ENCODE measurements around the gene TBC1D4.

The TBC1D4 gene

DNA sequence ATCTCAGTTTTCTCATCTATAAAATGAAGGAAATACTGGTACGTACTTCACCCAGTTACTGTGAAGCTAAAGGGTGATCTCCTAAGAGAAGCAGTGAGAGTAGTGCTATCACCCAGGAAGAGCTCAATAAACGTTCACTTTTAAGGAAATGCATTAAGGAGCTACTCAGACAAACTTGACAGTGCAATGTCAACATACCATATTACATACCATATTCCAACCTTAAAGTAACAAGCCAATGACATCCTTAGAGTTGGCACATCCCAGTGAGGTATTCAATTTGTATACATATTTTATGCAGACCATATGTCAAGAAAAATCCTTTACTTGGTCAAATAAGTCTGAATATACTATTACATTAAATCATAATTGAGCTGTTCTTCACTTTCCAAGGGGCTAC lies 7.0 kb downstream of the TBC1D4 start:
- Mint-ChIP-seq H3K36me3 (no peaks in the 10 kb centered on the region), H3K4me3 (no peak overlapping the region), H3K9me3 (no peaks in the 10 kb centered on the region), H3K27me3 (peaks cover 10 to 23% of the 10 kb centered on the region in 2 donors), H3K27ac (no peak overlapping the region), H3K4me1 (peaks cover 2 to 15% of the 10 kb centered on the region in 2 donors)
- DNase-seq = no peak
- ATAC-seq (replicated peaks) = no peak

DNA sequence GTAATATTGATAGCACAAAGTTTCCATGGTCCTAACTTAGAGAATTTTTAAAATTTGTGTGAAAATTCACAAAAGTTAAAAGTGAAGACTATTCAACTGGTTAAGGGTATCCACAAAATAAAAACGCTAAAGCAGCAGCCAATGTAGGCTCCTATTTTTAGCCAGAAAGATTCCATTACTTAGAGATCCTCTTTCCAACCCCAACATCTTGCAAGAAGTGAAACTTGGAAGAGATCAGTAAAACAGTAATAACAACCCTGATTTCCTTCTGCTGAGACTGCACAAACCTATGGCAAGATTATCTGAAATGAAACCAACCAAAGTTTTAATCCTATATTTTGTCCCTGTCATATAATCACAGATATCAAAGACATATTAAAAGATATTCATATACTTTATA lies 8.5 kb downstream of the TBC1D4 start:
- DNase-seq (no peak), ATAC-seq (replicated peaks) (no peak)
- Mint-ChIP-seq H3K27ac (no peak overlapping the region), H3K4me1 (peaks cover 0 to 1% of the 10 kb centered on the region in 2 donors), H3K9me3 (no peaks in the 10 kb centered on the region), H3K4me3 (no peak overlapping the region), H3K36me3 (no peaks in the 10 kb centered on the region), H3K27me3 (peaks cover 3 to 8% of the 10 kb centered on the region in 2 donors)

- no peak for DNase-seq
- H3K27me3 Mint-ChIP-seq = no peaks in the 10 kb centered on the region
- no peak for ATAC-seq (replicated peaks)
Observed at GRCh38 chr13:75470676-75471075, 11.3 kb downstream of the TBC1D4 start.

GRCh38 chr13:75469047-75469446 lies 12.9 kb downstream of the TBC1D4 start:
- Mint-ChIP-seq H3K4me1 (no peaks in the 10 kb centered on the region), H3K36me3 (no peaks in the 10 kb centered on the region), H3K4me3 (no peak overlapping the region), H3K9me3 (peaks cover 1 to 4% of the 10 kb centered on the region in 2 donors), H3K27me3 (no peaks in the 10 kb centered on the region), H3K27ac (no peak overlapping the region)
- ATAC-seq (replicated peaks) = no peak
- DNase-seq = no peak

More at GRCh38 chr13:75470676-75471075, 11.3 kb downstream of the TBC1D4 start:
- no peaks in the 10 kb centered on the region for H3K36me3 Mint-ChIP-seq
- no peaks in the 10 kb centered on the region for H3K4me1 Mint-ChIP-seq
- H3K27ac Mint-ChIP-seq = no peak overlapping the region
- H3K9me3 Mint-ChIP-seq = peaks cover 0 to 3% of the 10 kb centered on the region in 2 donors
- no peak overlapping the region for H3K4me3 Mint-ChIP-seq

GRCh38 chr13:75468602-75469001 lies 13.4 kb downstream of the TBC1D4 start:
- H3K36me3 Mint-ChIP-seq = no peaks in the 10 kb centered on the region
- no peak overlapping the region for H3K4me3 Mint-ChIP-seq
- H3K27me3 Mint-ChIP-seq = no peaks in the 10 kb centered on the region
- DNase-seq (no peak), ATAC-seq (replicated peaks) (no peak)
- peaks cover 1 to 4% of the 10 kb centered on the region in 2 donors for H3K9me3 Mint-ChIP-seq
- H3K4me1 Mint-ChIP-seq = no peaks in the 10 kb centered on the region
- H3K27ac Mint-ChIP-seq = no peak overlapping the region

- Mint-ChIP-seq H3K4me1 (no peaks in the 10 kb centered on the region), H3K27me3 (no peaks in the 10 kb centered on the region), H3K9me3 (peaks cover 1 to 4% of the 10 kb centered on the region in 2 donors), H3K4me3 (no peak overlapping the region), H3K27ac (no peak overlapping the region), H3K36me3 (no peaks in the 10 kb centered on the region)
- DNase-seq (no peak), ATAC-seq (replicated peaks) (no peak)
Observed at GRCh38 chr13:75468098-75468497, 13.9 kb downstream of the TBC1D4 start.

DNA sequence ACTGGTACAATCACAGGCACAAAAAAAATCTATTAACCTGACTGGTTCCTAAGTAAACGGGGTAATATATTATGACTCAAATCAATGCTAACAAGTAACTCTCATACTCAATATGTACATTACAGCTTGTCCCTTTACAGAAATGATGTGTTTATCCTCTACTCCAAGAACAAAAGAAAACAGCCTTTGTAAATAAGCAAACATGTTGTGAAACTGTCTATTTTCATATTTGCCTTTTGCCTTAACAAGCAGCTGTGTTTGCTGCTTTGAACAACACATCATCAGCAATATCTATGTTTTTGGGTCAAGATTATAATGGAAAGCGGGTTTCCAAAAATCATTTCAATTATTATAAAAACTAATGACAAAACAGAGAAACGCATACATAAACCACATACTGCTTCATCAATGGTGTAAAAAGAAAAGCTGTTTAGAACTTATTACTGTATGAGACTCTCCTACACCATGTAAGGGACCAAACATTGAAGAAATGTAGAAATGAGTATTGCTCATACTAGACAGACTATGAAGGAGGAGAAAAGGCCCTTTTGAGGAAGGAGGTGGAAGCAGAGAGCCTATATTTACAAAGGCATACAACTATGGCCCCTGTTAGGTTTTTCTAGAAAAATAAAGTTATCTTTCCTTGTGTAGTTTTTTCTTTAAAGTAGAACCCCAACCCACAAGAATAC lies 14.8 kb downstream of the TBC1D4 start:
- ATAC-seq (replicated peaks) (no peak), DNase-seq (no peak)
- Mint-ChIP-seq H3K27me3 (no peaks in the 10 kb centered on the region), H3K36me3 (no peaks in the 10 kb centered on the region), H3K9me3 (peaks cover 1 to 4% of the 10 kb centered on the region in 2 donors), H3K27ac (no peak overlapping the region), H3K4me1 (no peaks in the 10 kb centered on the region), H3K4me3 (no peak overlapping the region)

GRCh38 chr13:75465236-75465635 lies 16.7 kb downstream of the TBC1D4 start:
- Mint-ChIP-seq H3K27ac (no peak overlapping the region), H3K27me3 (no peaks in the 10 kb centered on the region), H3K4me1 (no peaks in the 10 kb centered on the region), H3K4me3 (no peak overlapping the region), H3K9me3 (peaks cover 1 to 4% of the 10 kb centered on the region in 2 donors), H3K36me3 (no peaks in the 10 kb centered on the region)
- ATAC-seq (replicated peaks) (no peak), DNase-seq (no peak)

GRCh38 chr13:75461314-75461713 lies 20.7 kb downstream of the TBC1D4 start:
- Mint-ChIP-seq H3K4me3 (no peak overlapping the region), H3K9me3 (peaks cover 1 to 4% of the 10 kb centered on the region in 2 donors), H3K36me3 (peaks cover 0 to 1% of the 10 kb centered on the region in 2 donors), H3K27me3 (no peaks in the 10 kb centered on the region), H3K4me1 (no peaks in the 10 kb centered on the region), H3K27ac (no peak overlapping the region)
- DNase-seq (no peak), ATAC-seq (replicated peaks) (no peak)

DNA sequence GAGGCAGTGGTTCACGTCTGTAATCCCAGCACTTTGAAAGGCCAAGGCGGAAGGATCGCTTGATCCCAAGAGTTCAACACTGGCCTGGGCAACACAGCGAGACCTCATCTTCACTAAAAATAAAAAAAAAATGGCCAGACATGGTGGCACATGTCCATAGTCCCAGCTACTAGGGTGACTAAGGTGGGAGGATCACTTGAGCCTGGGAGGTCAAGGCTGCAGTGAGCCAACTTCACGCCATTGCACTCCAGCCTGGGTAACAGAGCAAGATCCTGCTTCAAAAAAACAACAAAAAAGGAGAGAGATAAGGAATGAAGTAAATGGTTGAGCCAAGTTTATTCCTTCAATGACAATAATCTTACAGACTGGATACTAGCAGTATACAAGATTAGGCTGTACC lies 21.3 kb downstream of the TBC1D4 start:
- no peak for ATAC-seq (replicated peaks)
- Mint-ChIP-seq H3K9me3 (peaks cover under 1 to 1% of the 10 kb centered on the region in 2 donors), H3K4me3 (no peak overlapping the region), H3K27me3 (no peaks in the 10 kb centered on the region), H3K36me3 (peaks cover 0 to 1% of the 10 kb centered on the region in 2 donors), H3K4me1 (no peaks in the 10 kb centered on the region), H3K27ac (no peak overlapping the region)
- DNase-seq = no peak

DNA sequence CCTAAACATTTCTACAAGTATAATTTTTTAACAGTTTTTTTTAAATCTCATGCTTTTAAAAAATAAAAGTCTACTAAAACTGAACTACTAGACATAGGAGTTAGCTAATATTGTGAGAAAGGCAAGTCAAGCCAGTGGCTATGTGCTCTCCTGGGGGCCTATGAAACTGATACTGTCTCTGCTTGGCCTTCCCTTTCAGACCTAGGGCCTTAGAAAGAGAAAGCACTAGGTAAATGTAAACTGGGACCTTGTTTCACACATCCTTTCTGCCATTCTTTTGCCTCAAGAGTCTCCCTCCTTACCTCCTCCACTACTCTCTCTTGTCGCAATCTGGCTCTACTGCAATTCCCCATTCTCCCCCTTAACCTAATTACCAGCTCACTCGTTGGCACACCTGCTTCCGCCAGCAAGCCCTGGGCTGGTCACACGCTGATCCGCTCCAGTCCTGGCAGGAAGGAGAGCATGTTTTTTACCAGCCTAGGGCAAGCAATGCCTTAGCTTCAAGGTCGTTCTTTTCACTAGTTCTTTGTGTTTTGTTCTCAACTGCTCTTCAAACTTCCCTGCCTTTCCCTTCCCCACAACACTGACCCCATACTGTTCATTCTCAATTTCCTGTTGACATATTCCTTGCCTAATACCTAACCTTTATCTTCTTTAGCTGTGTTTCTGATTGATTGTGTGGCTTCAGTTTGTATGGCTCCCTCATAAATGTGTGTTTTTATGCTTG lies 23.1 kb downstream of the TBC1D4 start:
- no peak overlapping the region for H3K27ac Mint-ChIP-seq
- no peaks in the 10 kb centered on the region for H3K4me1 Mint-ChIP-seq
- ATAC-seq (replicated peaks) (no peak), DNase-seq (no peak)
- H3K36me3 Mint-ChIP-seq = peaks cover 0 to 1% of the 10 kb centered on the region in 2 donors
- no peaks in the 10 kb centered on the region for H3K27me3 Mint-ChIP-seq
- H3K4me3 Mint-ChIP-seq = no peak overlapping the region
- no peaks in the 10 kb centered on the region for H3K9me3 Mint-ChIP-seq

DNA sequence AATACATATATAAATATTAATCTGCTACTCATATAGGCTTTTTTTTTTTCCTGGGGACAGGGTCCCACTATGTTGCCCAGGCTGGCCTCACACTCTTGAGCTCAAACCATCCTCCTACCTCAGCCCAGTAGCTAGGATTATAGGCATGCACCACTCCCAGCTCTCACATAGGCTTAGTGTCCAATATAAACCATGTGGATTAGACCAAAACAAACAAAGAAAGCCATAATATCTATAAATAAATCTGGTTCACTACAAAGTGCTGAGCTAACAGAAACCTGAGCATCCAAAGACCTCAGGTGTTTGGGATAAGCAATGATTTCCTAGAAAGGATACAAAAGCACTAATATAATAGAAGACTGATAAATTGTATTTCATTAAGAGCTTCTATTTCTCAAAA lies 26.0 kb downstream of the TBC1D4 start:
- no peaks in the 10 kb centered on the region for H3K9me3 Mint-ChIP-seq
- no peaks in the 10 kb centered on the region for H3K4me1 Mint-ChIP-seq
- DNase-seq (no peak), ATAC-seq (replicated peaks) (no peak)
- H3K4me3 Mint-ChIP-seq = no peak overlapping the region
- peaks cover 0 to 1% of the 10 kb centered on the region in 2 donors for H3K36me3 Mint-ChIP-seq
- no peak overlapping the region for H3K27ac Mint-ChIP-seq
- peaks cover 0 to 5% of the 10 kb centered on the region in 2 donors for H3K27me3 Mint-ChIP-seq

DNA sequence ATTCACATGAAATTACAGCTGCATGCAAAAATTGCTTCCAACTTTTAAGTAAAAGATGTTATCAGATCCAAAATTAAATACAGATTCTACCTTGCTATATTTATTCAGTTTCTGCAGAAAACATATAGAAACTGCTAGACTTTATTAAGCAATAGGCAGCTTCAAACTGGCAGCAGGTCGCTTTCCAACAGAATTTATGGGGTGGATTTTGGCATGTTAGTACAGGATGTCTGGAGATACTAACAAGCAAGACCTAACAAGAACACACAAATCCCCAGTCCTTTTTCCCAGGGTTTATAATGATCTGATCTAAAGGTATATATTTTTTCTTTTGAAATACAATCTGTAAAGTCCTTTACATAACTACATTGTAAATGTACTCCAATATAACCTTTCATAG lies 27.5 kb downstream of the TBC1D4 start:
- Mint-ChIP-seq H3K36me3 (peaks cover 0 to 1% of the 10 kb centered on the region in 2 donors), H3K27ac (no peak overlapping the region), H3K27me3 (peaks cover 0 to 5% of the 10 kb centered on the region in 2 donors), H3K4me3 (no peak overlapping the region), H3K9me3 (no peaks in the 10 kb centered on the region), H3K4me1 (no peaks in the 10 kb centered on the region)
- no peak for ATAC-seq (replicated peaks)
- no peak for DNase-seq

- peaks cover 0 to 5% of the 10 kb centered on the region in 2 donors for H3K27me3 Mint-ChIP-seq
- ATAC-seq (replicated peaks) = no peak
- H3K36me3 Mint-ChIP-seq = no peaks in the 10 kb centered on the region
- no peak overlapping the region for H3K4me3 Mint-ChIP-seq
- no peaks in the 10 kb centered on the region for H3K9me3 Mint-ChIP-seq
- no peak overlapping the region for H3K27ac Mint-ChIP-seq
- no peaks in the 10 kb centered on the region for H3K4me1 Mint-ChIP-seq
- no peak for DNase-seq
Observed at GRCh38 chr13:75452564-75452963, 29.4 kb downstream of the TBC1D4 start.

- Mint-ChIP-seq H3K36me3 (no peaks in the 10 kb centered on the region), H3K4me3 (no peak overlapping the region), H3K27ac (no peak overlapping the region), H3K27me3 (peaks cover 0 to 1% of the 10 kb centered on the region in 2 donors), H3K9me3 (no peaks in the 10 kb centered on the region), H3K4me1 (no peaks in the 10 kb centered on the region)
- no peak for ATAC-seq (replicated peaks)
- DNase-seq = no peak
Observed at GRCh38 chr13:75447493-75447892, 34.5 kb downstream of the TBC1D4 start.

Data from stimulated activated naive B cell treated with anti-CD40 and anti-IgM and Interleukin-4, amounts not matched to agents 10 μg/mL and 1 μg/mL and 100 μg/mL, for 72 hours (primary cell).